A549 (cell line): ENCODE measurements around the gene SLIT3.

Experiments used
- CHD2 ChIP-seq: fragments of 150-350 bp; IDR thresholded peaks from 2 replicates; pipeline ENCODE4 v1.6.1; 2014; ENCODE audit warnings: low read length; ENCODE audit not compliant: partially characterized antibody
- CTCF ChIP-seq: fragments of >200 bp; sonication (Bioruptor Twin); formaldehyde crosslinking; IDR thresholded peaks from 3 replicates; pipeline ENCODE4 v1.5.1; 2016
- FOSL2 ChIP-seq, 2 experiments: fragments of 450-650 bp in 1 of 2; fragments of >200 bp in 1 of 2; sonication (Bioruptor Twin) in 1 of 2; formaldehyde crosslinking; IDR thresholded peaks; 2 replicates each; pipeline versions ENCODE4 v1.5.0 to v1.6.1; 2016 to 2020; ENCODE audit warnings: mild to moderate bottlenecking in 1 of 2, moderate library complexity in 1 of 2
- MYC ChIP-seq: IDR thresholded peaks from 2 replicates; pipeline ENCODE4 v1.6.1; 2012; ENCODE audit warnings: mild to moderate bottlenecking, inconsistent platforms, low read length, improper control_type of control experiment, borderline replicate concordance
- RNF2 ChIP-seq: fragments of 200-600 bp; sonication (generic); IDR thresholded peaks from 2 replicates; pipeline ENCODE4 v1.6.1; 2016; ENCODE audit warnings: low read depth, mild to moderate bottlenecking, antibody characterized with exemption, moderate library complexity, borderline replicate concordance

GRCh38 chr5:169185626-169186025 lies 115.3 kb downstream of the SLIT3 start:
- TF ChIP-seq FOSL2 (IDR thresholded peaks at IDR 0.05) (no peak), FOSL2 (CRISPR knock-in tag; IDR thresholded peaks at IDR 0.05) (no peak), CTCF (no peak), CHD2 (no peak), MYC (no peak), RNF2 (no peak)
